Measurements from ENCODE around the gene CHRNA5.

CHRNA5 gene

GRCh38 chr15:78624651-78625590, 59.6 kb downstream of the CHRNA5 start:
- no peak overlapping the region for H3K4me3 ChIP-seq (ENCODE audit: low read depth, low read length, poor library complexity, severe bottlenecking)

GRCh38 chr15:78625606-78626280, 60.4 kb downstream of the CHRNA5 start:
- TF ChIP-seq CTCF (IDR thresholded peaks at IDR 0.05; ENCODE audit: low read length): no peak
- no peak for TF ChIP-seq EZH2 (IDR thresholded peaks at IDR 0.05; ENCODE audit: borderline replicate concordance, low read length)
- no peaks in the 10 kb centered on the region for H3K9me3 ChIP-seq (ENCODE audit: low read length)
- no peaks in the 10 kb centered on the region for H3F3A ChIP-seq (ENCODE audit: insufficient read depth, low read length)
- no peak overlapping the region for H2AFZ ChIP-seq (ENCODE audit: low read length)
- no peak overlapping the region for H3K27ac ChIP-seq (ENCODE audit: low read depth, low read length, poor library complexity, severe bottlenecking)
- H4K20me1 ChIP-seq (ENCODE audit: insufficient read depth, low read length): no peaks in the 10 kb centered on the region
- peaks cover 12% of the 10 kb centered on the region; the same call in 1 of the 2 replicates for H3K27me3 ChIP-seq (ENCODE audit: insufficient read depth, low read length)
- no peak overlapping the region for H3K4me2 ChIP-seq (ENCODE audit: low read length)
- no peaks in the 10 kb centered on the region for H3K79me2 ChIP-seq (ENCODE audit: insufficient read depth, low read length)
- H3K4me1 ChIP-seq (ENCODE audit: insufficient read depth, low read length, severe bottlenecking): no peaks in the 10 kb centered on the region
- no peak overlapping the region for H3K9ac ChIP-seq (ENCODE audit: low read length)
- no peak overlapping the region for H3K4me3 ChIP-seq (ENCODE audit: low read depth, low read length, poor library complexity, severe bottlenecking)
- no peaks in the 10 kb centered on the region for H3K9me2 ChIP-seq (ENCODE audit: low read depth, low read length)
- no peaks in the 10 kb centered on the region for H3K36me3 ChIP-seq (ENCODE audit: insufficient read depth, low read length)

More at GRCh38 chr15:78624651-78625590, 59.6 kb downstream of the CHRNA5 start:
- Histone ChIP-seq H3K79me2 (ENCODE audit: insufficient read depth, low read length) (no peaks in the 10 kb centered on the region), H3K27me3 (ENCODE audit: insufficient read depth, low read length) (peaks cover 12% of the 10 kb centered on the region; the same call in 1 of the 2 replicates), H3K9ac (ENCODE audit: low read length) (no peak overlapping the region), H3K36me3 (ENCODE audit: insufficient read depth, low read length) (no peaks in the 10 kb centered on the region), H3K27ac (ENCODE audit: low read depth, low read length, poor library complexity, severe bottlenecking) (no peak overlapping the region), H3F3A (ENCODE audit: insufficient read depth, low read length) (no peaks in the 10 kb centered on the region), H3K9me3 (ENCODE audit: low read length) (no peaks in the 10 kb centered on the region), H3K4me2 (ENCODE audit: low read length) (no peak overlapping the region), H3K9me2 (ENCODE audit: low read depth, low read length) (no peaks in the 10 kb centered on the region), H3K4me1 (ENCODE audit: insufficient read depth, low read length, severe bottlenecking) (no peaks in the 10 kb centered on the region), H4K20me1 (ENCODE audit: insufficient read depth, low read length) (no peaks in the 10 kb centered on the region), H2AFZ (ENCODE audit: low read length) (no peak overlapping the region)
- no peak for TF ChIP-seq CTCF (IDR thresholded peaks at IDR 0.05; ENCODE audit: low read length)

GRCh38 chr15:78626381-78626995, 61.2 kb downstream of the CHRNA5 start:
- H4K20me1 ChIP-seq (ENCODE audit: insufficient read depth, low read length): no peaks in the 10 kb centered on the region
- H3K9ac ChIP-seq (ENCODE audit: low read length): no peak overlapping the region
- no peaks in the 10 kb centered on the region for H3K9me3 ChIP-seq (ENCODE audit: low read length)
- H3K36me3 ChIP-seq (ENCODE audit: insufficient read depth, low read length): no peaks in the 10 kb centered on the region
- H3K4me1 ChIP-seq (ENCODE audit: insufficient read depth, low read length, severe bottlenecking): no peaks in the 10 kb centered on the region
- H3K27ac ChIP-seq (ENCODE audit: low read depth, low read length, poor library complexity, severe bottlenecking): no peak overlapping the region
- no peak overlapping the region for H2AFZ ChIP-seq (ENCODE audit: low read length)
- H3K4me3 ChIP-seq (ENCODE audit: low read depth, low read length, poor library complexity, severe bottlenecking): no peak overlapping the region
- no peaks in the 10 kb centered on the region for H3K79me2 ChIP-seq (ENCODE audit: insufficient read depth, low read length)
- TF ChIP-seq CTCF (IDR thresholded peaks at IDR 0.05; ENCODE audit: low read length): no peak
- no peak for TF ChIP-seq EZH2 (IDR thresholded peaks at IDR 0.05; ENCODE audit: borderline replicate concordance, low read length)
- no peaks in the 10 kb centered on the region for H3K9me2 ChIP-seq (ENCODE audit: low read depth, low read length)
- H3K27me3 ChIP-seq (ENCODE audit: insufficient read depth, low read length): peaks cover 12% of the 10 kb centered on the region; the same call in 1 of the 2 replicates
- H3K4me2 ChIP-seq (ENCODE audit: low read length): no peak overlapping the region
- no peaks in the 10 kb centered on the region for H3F3A ChIP-seq (ENCODE audit: insufficient read depth, low read length)
